ENCODE results near the gene DNAAF1.
"Not testable (repeated sequence)": the region's sequence is repeated elsewhere in the genome, so short reads cannot be mapped to it uniquely, and the experiment has no call there.

The DNAAF1 gene

GRCh38 chr16:84184775-84185174 is 39.7 kb downstream of the DNAAF1 start:
- DNase-seq (ENCODE audit: low read depth), result no peak

DNA sequence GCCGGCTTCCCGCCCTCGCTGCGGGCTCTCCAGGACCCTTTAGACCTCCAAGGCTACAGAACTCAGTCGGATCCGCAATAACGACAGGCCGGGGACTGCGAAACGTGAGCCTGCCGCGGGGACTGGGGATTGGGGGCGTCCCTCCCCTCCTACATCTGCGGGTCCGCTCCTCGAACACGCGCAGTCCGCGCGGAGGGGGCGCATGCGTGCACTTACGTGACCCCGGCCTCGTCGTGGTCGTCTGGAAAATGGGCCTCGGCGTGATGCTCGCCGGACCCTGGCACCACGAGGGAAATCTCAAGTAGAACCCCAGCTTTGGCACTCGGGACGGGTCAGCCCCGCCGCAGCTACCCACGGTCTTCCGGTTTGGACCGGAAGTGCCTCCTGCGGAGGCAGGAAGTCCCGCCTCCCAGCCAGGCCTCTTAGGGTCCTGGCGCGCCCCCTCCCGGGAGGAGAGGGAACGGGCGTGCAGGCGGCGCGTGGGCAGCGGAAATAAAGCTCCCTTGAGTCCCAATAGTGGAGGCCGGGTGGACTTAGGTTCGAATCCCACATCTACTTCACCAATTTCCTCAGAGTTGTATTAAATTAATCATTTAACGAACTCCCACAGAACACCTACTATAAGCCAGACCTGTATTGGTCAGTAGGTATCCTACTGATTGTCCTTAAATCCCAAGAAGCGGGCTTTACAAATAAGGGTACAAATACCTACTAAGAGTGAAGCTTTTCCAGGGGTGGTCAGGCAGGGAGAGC is 41.8 kb downstream of the DNAAF1 start, which contains the start of gene TAF1C:
TAF1C (minus strand) TSS at position 373 of the 753 bp plus-strand sequence. CDS start 2,069 bp downstream, outside the sequence.
- peak; percentile 82 for DNase-seq (ENCODE audit: low read depth)

GRCh38 chr16:84190731-84191388 is 45.8 kb downstream of the DNAAF1 start, which contains the start of gene ADAD2:
Gene ADAD2 (plus strand): TSS chr16:84191157. CDS start chr16:84191231, 74 bp downstream.
- DNase-seq (ENCODE audit: low read depth), result no peak

- no peak for DNase-seq (ENCODE audit: low read depth)
These were observed 46.4 kb downstream of the DNAAF1 start for GRCh38 chr16:84191466-84191865.

GRCh38 chr16:84193480-84193879 is 48.4 kb downstream of the DNAAF1 start:
- DNase-seq (ENCODE audit: low read depth), result no peak

DNA sequence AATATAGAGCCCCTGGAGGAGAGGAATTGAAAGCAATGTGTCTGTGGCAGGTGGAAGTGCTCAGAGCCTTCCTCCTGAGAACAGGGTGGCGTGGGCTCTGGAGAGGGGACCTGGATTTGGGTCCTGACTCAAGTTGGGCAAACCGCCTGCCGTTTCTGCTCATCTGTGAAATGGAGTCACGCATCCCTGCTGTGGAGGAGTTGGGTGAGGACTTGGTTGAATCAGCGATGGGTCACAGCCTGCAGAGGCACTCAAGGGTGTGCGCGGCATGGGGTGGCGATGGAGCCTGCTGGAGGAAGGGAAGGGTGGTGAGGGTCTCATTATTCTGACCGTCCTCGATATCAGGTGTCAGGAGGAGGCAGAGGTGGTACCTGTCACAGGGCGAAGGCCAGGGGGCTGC is 48.9 kb downstream of the DNAAF1 start:
- DNase-seq (ENCODE audit: low read depth), result no peak

DNA sequence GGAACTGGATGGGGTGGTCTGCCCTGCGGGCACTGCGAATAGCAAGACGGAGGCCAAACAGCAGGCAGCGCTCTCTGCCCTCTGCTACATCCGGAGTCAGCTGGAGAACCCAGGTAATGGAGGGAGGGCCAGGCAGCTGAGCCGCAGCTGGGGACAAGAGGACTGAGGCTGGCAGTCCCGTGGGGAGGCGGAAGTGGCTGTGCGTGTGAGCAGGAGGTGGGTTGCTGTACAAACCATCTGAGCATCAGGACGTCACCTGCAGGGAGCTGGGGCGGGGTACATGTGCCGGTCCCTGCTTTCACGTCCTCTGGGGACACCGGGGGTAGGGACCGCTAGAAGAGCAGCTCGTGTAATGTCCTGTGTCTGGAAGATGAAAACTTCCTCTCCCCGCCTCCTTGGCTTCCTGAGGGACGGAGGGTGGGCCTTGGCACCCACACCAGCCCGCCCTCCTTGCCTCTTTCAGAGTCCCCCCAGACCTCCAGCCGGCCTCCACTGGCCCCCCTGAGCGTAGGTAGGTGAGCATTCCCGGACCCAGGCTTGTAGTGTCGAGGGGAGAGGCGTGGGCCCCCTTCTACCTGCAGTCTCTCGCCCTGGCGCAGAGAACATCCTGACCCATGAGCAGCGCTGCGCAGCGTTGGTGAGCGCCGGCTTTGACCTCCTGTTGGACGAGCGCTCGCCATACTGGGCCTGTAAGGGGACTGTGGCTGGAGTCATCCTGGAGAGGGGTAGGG is 49.5 kb downstream of the DNAAF1 start:
- DNase-seq (ENCODE audit: low read depth), result no peak

DNA sequence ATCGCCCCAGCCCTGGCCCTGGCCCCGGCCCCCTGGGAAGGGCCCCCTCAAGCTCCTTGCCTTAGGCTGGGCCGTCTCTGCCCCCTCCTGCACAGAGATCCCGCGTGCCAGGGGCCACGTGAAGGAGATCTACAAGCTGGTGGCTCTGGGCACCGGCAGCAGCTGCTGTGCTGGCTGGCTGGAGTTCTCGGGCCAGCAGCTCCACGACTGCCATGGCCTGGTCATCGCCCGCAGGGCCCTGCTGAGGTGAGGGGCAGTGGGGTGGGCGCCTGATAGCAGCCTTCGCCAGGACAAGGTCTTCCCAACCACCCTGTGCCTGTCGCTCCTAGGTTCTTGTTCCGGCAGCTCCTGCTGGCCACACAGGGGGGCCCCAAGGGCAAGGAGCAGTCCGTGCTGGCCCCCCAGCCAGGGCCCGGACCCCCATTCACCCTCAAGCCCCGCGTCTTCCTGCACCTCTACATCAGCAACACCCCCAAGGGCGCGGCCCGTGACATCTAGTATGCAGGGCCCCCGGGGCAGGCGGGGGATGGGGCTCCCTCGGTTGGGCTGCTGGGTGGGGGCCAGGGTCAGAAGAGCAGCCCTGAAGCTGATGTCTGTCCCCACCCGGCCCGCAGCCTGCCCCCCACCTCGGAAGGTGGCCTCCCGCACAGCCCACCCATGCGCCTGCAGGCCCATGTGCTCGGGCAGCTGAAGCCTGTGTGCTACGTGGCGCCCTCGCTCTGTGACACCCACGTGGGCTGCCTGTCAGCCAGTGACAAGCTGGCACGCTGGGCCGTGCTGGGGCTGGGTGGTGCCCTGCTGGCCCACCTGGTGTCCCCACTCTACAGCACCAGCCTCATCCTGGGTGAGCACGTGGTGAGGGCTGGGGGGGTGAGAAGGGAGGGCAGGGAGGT is 50.3 kb downstream of the DNAAF1 start:
- no peak for DNase-seq (ENCODE audit: low read depth)

DNA sequence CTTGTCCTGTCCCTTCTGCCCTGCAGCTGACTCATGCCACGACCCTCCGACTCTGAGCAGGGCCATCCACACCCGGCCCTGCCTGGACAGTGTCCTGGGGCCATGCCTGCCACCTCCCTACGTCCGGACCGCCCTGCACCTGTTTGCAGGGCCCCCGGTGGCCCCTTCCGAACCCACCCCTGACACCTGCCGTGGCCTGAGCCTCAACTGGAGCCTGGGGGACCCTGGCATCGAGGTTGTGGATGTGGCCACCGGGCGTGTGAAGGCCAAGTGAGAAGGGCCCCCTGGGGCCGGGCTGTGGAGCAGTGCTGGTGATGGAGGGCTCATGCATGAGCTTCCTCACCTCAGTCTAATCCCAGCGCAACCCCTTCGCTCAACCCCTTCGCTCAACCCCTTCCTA is 51.0 kb downstream of the DNAAF1 start:
- DNase-seq (ENCODE audit: low read depth), result no peak

DNA sequence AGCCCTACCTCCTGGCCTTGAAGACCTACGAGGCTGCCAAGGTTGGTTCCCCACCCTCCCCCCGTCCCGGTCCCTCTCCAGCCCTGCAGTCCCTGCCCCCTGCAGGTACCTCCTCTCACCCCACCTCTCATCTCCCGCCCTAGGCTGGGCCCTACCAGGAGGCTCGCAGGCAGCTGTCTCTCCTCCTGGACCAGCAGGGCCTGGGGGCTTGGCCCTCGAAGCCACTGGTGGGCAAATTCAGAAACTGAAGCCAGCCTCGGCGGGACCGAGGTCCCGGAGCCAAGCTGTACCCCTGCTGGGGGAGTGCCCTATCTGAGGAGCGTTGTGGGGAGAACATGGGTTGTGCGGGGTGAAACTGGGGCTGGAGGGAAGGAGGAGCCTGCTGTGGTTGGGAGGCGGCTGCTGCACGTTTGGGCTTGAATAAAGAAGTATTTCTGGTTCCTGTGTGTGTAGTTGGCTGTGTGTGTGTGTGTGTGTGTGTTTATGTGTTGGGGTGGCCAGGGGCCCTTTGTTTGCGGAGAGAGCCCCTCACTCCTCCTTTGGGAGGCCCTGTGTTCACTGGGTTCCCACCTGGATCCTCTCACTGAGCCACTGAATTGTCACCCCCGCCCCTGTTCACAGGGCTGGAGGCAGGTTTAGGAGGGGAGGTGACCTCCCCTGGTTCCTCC is 51.8 kb downstream of the DNAAF1 start:
- no peak for DNase-seq (ENCODE audit: low read depth)

GRCh38 chr16:84197466-84198128 is 52.5 kb downstream of the DNAAF1 start:
- DNase-seq (ENCODE audit: low read depth), result no peak

- no peak for DNase-seq (ENCODE audit: low read depth)
These were observed 53.3 kb downstream of the DNAAF1 start for GRCh38 chr16:84198401-84198800.

DNA sequence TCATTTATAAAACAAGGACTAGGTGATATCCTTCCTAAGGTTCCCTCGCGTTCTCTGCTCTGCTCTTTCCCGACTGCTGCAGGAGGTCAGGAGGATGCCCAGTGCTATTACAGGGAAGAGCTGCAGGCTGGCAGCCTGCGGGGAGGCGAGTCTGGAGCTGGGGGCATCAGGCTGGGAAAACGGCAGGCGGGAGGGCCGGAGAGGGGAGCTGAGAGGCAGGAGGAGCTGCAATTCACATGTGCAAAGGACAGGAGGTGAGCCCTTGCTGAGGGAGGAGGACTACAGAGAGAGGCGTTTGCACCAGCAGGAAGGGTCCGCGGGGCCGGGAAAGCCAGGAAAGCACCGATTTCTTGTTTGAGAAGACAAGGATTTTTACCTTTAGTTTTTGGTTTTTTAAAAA is 54.0 kb downstream of the DNAAF1 start:
- no peak for DNase-seq (ENCODE audit: low read depth)

DNA sequence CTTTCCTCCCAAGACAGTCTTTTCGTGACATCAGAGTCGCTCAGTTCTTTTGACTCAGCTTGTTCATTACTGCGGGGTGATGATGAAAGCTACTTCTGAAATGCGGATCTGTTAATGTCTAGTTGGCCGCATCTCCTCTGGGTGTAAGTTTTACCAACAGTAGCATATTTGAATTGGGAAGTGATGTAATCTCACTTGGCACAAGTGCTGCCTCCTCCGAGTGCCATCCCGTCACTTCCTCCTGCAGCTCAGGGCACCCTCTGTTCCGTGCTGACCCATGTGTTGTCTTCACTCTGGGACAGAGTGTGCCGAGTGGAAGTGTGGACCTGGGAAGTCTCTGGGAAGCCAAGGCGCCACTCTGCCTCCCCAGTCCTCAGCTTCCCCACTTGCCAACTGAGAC is 54.8 kb downstream of the DNAAF1 start:
- DNase-seq (ENCODE audit: low read depth), result no peak

- DNase-seq (ENCODE audit: low read depth), result not testable (repeated sequence)
These were observed 59.4 kb downstream of the DNAAF1 start for GRCh38 chr16:84204551-84204950.

DNA sequence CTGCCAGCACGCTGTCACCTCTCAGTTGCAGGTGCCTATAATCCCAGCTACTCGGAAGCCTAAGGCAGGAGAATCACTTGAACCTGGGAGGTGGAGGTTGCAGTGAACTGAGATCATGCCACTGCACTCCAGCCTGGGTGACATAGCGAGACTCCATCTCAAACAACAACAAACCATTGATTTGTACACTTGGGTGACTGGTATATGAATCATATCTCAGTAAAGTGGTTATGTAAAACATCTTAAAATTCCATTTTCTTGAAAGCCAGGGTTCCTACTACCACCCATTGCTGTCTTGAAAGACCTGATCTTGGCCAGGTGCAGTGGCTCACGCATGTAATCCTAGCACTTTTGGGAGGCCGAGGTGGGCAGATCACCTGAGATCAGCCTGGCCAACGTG is 60.0 kb downstream of the DNAAF1 start:
- DNase-seq (ENCODE audit: low read depth), result not testable (repeated sequence)

DNA sequence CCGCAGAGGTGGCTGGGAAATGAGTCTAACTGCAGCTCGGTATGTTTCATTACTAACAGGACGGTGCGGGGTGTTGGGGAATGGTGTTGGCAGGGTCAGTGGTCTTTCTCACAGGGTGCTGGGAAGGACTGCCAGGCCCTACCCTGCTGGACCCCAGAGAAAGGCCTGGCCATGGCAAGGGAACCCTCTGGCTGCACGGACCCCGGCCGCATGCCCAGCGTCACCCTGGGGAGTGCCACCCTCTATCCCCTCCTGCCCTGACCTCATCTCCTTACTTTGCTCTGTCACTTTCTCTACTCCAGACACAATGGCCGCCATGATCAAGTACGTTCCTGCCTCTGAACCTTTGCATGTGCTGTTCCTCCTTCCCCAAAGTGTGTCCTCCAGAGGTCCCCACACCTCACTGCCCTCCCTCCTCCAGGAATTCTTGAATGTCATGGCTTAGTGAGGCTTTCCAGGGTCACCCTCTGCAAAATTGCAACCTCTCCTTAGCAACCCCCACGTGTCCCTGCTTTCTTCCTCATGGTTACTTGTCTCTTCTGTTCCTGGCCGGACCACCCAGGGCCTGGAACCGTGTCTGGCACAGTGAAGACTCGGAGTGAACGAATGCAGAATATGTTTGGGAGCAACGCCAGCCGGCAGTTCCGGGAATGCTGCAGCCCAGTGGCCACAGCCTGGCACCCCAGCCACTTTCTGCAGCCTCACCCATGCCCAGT is 61.0 kb downstream of the DNAAF1 start:
- DNase-seq (ENCODE audit: low read depth), result no peak

DNA sequence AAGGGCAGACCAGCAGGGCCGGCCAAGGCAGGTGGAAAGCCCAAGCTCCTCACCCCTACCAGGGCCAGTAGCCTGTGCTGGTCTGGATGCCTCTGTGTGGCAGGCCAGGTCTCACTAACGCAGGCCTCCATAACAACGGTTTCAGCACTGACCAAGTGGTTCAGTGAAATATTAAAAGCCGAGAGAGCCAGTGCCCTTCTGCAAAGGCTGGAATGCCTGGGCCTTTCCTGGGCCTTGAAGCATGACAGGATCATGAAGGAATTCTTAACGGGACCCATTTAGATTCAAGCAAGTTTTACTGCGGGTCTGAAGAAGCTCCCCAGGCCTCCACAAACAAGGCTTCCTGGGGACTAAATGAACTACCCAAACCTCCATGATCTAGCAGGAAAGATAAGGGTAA is 62.1 kb downstream of the DNAAF1 start:
- no peak for DNase-seq (ENCODE audit: low read depth)

- no peak for DNase-seq (ENCODE audit: low read depth)
These were observed 62.8 kb downstream of the DNAAF1 start for GRCh38 chr16:84207879-84208278.

- DNase-seq (ENCODE audit: low read depth), result no peak
These were observed 64.9 kb downstream of the DNAAF1 start for GRCh38 chr16:84209989-84210388.

Data from stimulated activated CD8-positive, alpha-beta memory T cell treated with anti-CD3 and anti-CD28 coated beads, Interleukin-12 subunit alpha, Interleukin-12 subunit beta, amount 100 ng/mL, for 1 hour (primary cell).